ENCODE measurements around the gene PLEKHD1. TPM values are rescaled to one million over a fixed set of nuclear protein-coding genes. Genes with fewer than 3 reads are reported as not detected.
A peak's percentile ranks its signal among the peaks of the same experiment; 100 is the strongest.

Gene PLEKHD1
- polyA plus RNA-seq, 4 donors, result 4.3 to 6.1 (median 5.2) TPM

DNA sequence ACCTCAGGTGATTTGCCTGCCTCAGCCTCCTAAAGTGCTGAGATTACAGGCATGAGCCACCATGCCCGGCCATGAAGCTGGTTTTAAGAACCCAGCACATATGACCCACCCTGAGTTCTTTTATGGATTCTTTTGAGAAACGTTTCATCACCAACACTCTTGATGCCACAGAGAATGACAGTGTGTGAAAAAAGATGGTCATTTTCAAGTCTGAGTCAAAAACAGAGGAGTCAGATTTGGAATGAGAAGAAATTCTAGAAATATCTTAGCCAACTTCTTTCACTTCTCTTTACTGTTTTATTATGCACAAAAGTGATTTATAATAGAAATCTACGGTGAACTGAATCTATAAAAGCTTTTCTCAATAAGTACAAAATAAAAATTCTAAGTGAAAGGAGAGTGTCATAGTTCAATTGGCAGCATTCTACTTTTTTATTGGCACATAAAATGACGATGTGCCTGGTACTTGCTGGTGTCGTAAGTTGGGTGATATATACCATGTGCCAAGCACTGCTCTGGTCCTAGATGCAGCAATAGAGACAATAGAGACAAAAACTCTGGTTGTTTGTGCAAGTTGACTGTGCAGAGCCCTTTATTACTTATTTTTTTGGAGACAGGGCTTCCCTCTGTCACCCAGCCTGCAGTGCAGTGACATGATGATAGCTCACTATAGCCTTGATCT lies 56.3 kb downstream of the PLEKHD1 start:
- no peak for DNase-seq (ENCODE audit: low read depth in 4 of 4, low spot score in 3 of 4)

DNA sequence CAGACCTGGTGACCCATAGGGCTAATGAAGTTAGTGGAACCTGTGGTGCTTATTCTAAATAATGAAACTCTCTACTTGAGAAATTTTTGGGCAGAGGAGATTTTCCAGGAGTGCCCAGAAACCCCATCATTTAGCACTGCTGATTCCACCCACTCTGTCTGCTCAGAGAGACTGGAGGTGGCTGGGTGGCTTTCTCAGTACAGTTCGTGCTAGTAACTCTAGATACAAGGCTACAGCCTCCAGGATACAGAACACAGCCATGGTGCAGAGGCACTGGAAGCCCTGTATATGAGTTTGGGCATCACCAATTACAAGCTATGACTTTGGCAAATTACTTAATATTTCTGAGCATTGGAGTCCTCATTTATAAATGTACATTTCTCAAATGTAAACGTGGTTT lies 57.8 kb downstream of the PLEKHD1 start:
- DNase-seq (ENCODE audit: low read depth in 4 of 4, low spot score in 3 of 4), result no peak

DNA sequence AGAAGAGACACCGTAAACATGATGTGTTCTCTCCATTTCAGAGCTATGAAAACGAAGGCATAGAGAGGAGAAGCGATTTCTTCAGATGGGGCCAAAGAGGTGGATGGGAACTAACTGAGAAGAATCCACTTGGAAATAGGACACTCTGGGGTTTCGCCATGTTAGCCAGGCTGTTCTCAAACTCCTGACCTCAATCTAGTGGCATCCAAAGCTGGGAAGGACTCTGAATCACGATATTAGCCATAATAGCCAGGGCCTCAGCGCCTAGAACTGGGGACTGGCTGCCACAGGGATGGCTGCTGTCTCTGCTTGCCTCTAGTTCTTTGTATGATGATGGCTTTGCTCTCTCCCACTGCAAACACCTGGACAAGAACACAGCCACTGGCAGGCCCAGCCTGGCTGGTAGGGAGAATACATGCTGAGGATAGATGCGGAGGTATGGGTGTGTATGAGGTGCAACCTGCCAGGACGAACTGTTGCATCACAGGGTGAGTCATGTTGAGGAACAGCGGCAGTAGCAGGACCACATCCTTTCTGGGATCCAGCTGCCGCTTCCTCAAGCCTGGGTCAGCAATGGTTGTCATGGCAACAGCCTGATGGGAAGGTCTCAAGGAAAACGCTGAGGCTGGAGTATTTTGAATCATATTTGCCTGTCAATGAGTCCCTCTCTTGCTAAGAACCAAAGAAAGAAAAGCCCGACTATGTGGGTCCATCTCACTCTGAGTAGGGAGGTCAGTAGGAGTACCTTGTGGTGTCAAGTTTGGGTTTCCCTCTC lies 59.0 kb downstream of the PLEKHD1 start:
- DNase-seq (ENCODE audit: low read depth in 4 of 4, low spot score in 3 of 4), result no peak

DNA sequence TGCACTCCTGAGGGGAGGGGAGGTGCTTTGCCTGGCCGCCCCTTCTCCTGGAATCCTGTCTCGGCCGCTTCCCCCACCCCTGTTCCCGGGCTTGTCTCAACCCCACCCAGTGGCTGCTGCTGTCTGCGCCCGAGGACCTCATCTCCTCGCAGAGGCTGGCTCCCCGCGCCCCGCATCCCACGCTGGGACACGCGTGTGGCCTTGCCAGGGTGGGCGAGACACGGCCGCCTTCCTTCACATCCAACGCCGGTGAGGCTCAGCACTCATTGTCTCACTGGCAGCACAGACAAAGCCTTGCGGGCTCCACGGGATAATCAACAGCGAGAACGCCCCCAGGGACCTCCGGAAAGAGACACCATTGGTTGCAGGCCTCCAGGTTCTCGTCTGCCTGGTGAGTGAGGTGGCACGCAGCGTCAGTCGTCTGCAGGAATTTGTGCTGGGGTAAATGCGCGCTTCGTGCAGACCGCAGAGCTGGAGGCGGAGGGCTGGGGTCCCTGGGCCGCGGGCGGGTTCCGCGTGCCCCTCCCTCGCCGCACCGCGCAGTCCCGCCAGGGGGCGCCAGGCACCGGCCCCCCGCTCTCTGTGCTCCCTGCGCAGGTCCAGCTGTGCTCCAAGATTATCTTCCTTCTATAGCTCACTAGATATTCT lies 63.3 kb downstream of the PLEKHD1 start:
- peak; percentile 4 to 35 (median 26) for DNase-seq (ENCODE audit: low read depth in 4 of 4, low spot score in 3 of 4)

DNA sequence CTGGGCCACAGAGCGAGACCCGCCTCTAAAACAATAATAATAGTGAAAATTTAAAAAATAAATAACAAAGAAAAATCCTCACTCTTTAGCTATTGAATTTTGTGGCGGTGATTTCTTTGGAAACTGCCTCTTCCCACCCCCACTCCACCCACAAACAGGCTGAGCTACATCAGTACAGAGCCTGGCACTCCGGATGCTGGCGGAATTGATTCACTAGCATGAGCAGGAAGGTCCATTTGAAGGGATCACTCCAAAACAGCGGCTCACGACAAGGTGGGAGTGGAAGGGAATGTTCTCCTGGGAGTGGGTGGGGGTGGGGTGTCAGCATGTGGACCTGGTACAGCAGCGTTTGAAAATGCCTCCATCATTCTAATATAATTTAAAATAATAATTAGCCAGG lies 64.0 kb downstream of the PLEKHD1 start:
- DNase-seq (ENCODE audit: low read depth in 4 of 4, low spot score in 3 of 4), result no peak

DNA sequence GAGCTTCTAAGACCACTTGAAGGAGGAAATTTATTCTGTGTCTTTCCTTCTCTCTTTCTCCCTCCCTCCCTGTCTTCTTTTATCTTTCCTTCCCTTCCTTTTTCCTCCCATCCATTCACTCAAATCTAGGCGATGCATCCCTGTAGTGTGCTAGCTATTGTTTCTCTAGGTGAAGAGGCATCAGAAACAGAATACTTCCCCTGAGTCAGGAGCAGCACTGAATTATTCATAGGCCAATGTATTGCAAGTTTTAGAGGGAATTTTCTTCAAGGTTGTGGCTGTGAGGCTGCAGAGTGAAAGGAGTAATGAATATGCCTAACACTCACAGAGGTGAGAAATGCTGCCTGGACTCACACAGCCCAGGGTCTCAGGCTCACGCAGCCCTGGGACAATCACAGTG lies 67.0 kb downstream of the PLEKHD1 start:
- no peak for DNase-seq (ENCODE audit: low read depth in 4 of 4, low spot score in 3 of 4)

DNA sequence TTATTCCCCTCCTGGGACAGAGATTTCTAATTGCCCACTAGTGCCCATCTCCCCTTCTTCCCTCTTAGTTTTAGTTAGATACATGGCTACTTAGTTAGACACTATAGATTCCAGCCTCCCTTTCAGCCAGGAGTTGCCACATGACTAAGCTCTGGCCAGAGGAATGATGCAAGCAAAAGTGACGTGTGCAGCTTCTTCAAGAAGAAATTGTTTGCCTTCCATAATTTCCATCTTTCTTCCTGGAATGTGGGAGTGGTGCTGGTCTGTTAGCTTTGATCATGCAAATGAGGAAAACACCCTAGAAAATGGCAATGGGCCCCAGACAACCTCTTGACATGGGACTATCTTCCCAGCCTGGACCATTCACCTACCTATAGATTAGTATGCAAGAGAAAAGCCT lies 68.7 kb downstream of the PLEKHD1 start:
- no peak for DNase-seq (ENCODE audit: low read depth in 4 of 4, low spot score in 3 of 4)

DNA sequence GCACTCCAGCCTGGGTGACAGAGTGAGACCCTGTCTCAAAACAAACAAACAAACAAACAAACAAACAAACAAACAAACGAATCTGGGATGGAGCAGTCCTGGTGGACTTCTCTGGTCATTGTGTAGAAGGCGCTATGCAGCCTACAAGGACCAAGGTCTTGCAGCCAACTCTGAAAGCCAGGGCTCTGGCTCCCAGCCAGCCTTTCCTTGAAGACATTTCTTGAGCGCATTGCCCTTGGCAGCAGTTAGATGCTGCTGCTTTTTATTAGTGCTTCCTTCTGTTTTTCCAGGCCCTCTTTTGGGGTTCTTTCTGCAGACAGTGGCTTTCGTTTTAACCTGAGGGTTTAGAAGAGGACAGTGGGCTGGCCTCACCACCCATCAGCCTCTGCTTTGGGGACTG lies 70.0 kb downstream of the PLEKHD1 start:
- DNase-seq (ENCODE audit: low read depth in 4 of 4, low spot score in 3 of 4), result no peak

DNA sequence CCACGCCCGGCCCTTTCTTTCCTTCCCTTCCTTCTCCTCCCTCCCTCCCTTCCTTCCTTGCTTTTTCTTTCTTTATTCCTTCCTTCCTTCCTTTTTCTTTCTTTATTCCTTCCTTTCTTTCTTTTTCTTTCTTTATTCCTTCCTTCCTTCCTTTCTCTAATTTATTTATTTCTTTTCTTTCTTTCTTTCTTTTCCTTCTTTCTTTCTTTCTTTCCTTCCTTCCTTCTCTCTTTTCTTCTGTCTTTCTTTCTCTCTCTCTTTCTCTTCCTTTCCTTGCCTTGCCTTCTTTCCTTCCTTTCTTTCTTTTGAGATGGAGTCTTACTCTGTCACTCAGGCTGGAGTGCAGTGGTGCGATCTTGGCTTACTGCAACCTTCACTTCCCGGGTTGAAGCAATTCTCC lies 74.2 kb downstream of the PLEKHD1 start:
- DNase-seq (ENCODE audit: low read depth in 4 of 4, low spot score in 3 of 4), result no peak

DNA sequence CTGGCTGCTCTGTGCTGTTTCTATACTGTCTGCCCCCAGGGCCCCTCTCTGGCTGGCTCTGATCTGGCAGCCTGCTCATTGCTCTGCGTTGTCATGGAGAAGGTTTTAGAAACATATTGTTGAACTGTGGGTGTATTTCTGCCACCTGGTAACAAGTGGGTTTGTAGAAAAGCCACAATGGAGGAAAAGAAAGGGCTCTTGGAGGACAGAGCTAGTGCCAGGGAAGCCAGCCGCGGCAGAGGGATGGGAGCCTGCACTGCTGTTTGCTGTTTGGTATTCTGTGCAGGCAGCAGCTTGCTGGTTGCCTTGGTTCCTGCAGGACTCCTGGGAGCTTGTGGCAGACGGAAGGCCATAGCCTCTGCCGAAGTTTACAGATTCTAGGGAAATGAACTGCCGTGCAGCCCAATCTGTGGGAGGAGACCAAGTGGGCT lies 75.1 kb downstream of the PLEKHD1 start:
- no peak for DNase-seq (ENCODE audit: low read depth in 4 of 4, low spot score in 3 of 4)

DNA sequence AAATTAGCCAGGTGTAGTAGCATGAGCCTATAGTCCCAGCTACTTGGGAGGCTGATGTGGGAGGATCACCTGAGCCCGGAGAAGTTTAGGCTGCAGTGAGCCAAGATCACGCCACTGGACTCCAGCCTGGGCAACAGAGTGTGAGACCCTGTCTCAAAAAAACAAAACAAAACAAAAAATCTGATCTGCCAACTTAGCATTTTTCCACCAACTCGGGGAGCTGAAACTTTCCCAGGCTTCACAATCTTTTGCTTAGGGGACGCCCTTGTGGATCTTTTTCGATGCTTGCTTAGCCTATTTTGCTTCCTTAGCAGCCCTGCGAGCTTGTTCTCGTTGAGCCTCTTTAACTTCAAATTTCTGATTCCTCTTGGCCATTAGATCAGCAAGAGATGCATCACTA lies 76.3 kb downstream of the PLEKHD1 start:
- no peak for DNase-seq (ENCODE audit: low read depth in 4 of 4, low spot score in 3 of 4)

DNA sequence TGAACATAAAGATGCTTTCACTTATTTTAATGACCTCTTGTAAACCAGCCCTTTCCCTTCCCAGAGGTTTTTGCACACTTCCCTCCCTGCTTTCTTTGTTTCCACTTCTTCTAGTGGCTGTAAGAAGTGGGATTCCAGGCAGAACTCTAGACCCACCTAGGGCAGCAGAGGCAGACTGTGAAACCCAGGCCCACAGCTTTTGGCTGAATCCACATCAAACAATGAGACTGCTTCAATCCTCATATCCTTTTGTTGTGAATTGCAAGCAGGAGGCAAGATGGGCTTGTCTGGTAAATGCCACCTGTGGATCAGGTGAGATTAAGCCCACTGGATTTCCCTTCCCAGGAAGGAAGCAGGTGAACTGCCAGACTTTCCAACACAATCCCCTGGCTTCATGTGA lies 77.4 kb downstream of the PLEKHD1 start:
- no peak for DNase-seq (ENCODE audit: low read depth in 4 of 4, low spot score in 3 of 4)

DNA sequence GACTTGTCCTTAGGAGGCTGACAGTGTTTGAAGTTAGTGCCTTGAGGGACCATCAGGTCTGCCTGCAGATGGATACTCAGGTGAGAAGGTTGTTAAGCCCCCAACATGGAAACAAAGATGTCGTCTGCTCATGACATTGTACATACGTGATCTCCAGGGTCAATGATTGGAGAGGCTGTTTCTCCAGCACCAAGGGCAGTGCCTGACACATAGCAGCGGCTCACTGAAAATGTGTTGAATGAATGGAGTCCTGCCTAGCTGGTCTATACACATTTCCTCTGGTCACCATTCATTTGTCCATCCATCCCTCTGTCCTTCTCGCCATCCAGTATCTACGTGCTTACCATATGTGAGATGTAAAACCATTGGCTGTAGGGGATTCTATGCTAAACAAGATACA lies 83.0 kb downstream of the PLEKHD1 start:
- no peak for DNase-seq (ENCODE audit: low read depth in 4 of 4, low spot score in 3 of 4)

DNA sequence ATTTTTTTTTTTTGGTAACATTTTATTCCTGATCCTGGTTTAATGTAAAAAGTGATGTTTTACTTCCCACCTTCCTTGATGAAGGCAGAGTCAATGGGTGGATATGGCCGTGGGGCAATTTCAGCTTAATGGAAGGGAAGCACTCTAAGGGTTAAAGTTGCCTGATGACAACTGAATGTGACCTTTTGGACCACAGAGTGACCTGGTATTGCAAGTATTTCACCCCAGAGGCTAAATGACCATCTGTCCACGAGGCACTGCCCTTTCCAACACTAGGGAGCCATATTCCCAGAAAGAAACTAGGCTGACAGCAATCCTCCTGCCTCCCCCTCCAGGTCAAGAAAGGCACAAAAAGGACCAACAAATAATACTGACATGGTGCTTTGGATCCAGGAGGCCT lies 85.3 kb downstream of the PLEKHD1 start:
- no peak for DNase-seq (ENCODE audit: low read depth in 4 of 4, low spot score in 3 of 4)

DNA sequence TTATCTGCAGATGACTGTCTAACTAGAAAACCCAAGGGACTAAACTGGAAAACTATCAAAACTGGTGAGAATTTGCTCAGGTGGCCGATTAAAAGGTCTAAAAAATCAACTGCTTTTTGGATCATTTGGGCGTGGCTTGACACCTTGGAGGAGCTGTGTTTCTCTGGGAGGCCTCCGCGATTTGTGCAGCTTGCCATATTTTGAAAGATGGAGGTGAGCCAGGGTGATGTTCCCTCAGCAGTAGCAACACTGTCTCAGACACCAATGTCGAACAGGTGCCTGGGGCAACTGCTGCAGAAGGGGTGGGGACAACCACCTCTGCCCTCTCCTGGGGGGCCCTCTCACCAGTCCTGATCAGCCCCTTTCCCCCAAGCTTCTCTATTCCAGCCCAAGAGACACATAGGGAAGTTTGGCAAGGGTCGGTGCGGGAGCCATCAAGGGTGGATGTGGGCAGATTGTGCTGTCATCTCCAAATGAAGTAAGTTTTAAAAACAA lies 86.4 kb downstream of the PLEKHD1 start:
- no peak for DNase-seq (ENCODE audit: low read depth in 4 of 4, low spot score in 3 of 4)

DNA sequence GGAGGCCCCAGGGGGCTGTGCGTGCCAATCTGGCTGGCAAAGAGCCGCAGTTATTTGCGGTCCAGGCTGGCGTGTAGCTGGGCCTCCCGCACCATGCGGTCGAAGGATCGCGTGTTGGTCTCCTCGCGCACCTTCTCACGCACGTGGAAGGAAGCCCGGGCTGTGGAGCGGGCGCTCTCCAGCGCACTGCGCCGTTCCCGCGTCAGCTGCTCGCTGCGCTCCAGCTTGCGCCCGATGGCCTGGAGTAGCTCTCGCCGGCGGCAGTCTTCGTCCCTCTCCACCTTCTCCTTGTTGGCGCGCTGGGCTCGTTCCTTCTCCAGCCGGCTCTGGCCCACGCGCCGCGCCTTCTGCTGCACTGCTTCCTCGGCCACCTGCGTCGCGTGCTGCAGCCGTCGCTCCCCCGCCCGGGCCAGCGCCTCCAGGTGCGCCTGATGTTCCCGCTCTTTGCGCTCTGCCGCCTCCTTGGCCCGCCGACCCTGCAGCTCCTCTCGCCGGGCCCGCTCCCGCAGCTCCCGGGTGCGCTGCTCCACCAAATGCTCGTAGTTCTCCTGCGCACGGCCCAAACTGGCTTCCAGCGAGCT lies 87.0 kb downstream of the PLEKHD1 start:
- no peak for DNase-seq (ENCODE audit: low read depth in 4 of 4, low spot score in 3 of 4)

DNA sequence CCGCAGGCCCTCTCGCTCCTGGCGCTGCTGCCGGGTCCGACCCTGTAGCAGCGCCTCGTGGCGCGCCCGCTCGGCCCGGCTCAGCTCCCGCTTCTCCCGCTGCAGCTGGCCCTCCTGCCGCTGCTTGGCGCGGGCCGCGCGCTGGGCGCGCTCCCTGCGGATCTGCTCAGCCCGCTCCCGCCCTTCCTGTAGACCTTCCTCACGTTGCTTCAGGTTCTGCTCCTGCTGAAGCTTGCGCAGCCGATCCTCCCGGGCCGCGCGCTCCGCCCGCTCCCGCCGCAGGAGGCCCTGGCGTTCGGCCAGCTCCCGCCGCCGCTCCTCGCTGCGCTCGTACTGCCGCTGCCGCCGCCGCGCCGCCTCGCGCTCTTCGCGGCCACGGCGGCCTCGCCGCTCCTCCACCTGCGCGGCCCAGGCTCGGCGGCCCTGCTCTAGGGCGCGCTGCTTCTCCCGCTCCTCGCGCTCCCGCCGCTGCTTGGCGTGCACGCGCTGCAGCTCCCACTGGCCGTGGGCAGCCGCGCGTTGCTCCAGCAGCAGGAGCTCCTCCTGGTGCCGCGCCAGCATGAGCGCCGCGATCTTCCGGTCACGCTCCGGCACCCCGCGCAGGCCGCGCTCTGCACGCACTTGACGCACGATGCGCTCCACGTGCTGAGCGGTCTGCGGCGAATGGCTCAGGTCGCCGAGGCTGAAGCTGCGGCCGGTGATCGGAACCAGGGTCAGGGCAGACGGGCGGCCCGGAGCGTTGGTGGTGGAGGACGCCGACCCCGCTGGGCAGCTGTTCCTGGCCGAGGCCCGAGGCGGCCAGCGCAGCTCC lies 87.7 kb downstream of the PLEKHD1 start:
- no peak for DNase-seq (ENCODE audit: low read depth in 4 of 4, low spot score in 3 of 4)

DNA sequence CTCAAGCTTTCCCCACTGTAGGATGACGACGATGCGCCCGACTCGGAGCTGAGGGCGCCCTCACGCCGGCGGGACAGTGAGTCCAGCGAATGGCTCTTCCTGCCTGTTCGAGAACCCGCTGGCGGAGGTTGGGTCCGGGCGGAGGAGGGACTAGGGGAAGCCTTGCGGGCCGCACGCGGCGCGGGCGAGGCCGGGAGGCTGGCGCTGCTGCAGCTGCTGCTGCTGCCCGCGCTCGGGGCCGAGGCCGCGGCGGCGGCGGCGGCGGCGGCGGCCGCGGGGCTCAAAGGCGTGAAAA lies 88.3 kb downstream of the PLEKHD1 start:
- DNase-seq (ENCODE audit: low read depth in 4 of 4, low spot score in 3 of 4), result no peak

DNA sequence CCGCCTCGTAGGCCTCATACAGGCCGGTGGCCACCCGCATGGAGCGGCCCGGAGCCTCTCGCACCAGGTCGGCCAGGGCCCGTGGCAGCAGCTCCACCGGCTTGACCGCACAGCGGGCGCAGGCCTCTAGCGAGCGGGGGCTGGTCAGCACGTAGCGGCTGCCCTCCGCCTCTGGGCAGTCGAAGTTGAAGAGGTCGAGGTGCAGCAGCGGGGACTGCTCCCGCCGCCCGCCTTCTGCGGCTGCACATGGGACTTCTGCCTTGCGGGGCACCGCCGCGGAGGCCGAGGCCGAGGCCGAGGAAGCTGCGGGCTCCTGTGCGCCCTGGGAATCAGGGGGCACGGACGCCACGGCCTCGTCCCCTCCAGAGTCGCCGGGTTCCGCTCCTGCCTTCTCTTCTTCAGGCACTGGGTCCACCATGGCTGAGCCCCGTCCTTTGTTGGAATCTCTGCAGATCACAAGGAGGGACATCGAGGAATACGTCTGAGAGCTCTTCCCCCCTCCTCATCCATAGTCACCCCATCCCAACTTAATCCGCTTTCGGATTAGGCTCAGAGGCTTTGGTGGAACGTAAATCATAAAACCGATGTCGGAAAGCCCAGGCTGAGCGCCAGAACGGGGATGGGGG lies 88.8 kb downstream of the PLEKHD1 start:
- DNase-seq (ENCODE audit: low read depth in 4 of 4, low spot score in 3 of 4), result no peak

DNA sequence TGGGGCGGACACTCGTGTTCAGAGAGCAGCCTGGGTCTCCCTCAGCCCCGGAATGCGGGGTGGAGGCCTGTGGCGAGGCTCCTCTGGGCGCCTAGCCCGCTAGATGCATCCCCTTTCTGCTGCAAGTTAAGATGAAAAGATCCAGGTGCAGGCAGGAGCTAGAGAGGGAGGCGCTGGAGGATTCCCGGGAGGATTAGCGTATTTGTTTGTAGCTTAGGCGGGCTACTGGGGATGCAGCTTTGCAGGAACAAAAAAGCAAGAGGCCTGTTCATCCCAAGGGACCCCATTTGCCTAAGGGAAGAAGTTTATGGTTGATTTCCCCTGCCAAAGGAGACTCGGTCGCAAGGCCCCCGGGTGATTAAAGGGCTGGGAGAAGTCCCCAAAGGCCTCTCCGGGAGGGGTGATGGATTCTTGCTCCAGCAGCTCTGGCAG lies 89.3 kb downstream of the PLEKHD1 start:
- no peak for DNase-seq (ENCODE audit: low read depth in 4 of 4, low spot score in 3 of 4)

All from right renal pelvis (tissue), 4 donors.